H9 (cell line): Measurements from ENCODE around the gene SLC45A1. TPM values are rescaled to one million over a fixed set of nuclear protein-coding genes. Genes with fewer than 3 reads are reported as not detected.

Source experiments
- DNase-seq: peaks from one replicate; pipeline ENCODE4 v3.0.0-alpha.2; 2017
- H2AFZ ChIP-seq: one replicate; pipeline ENCODE4 v1.6.1; 2013; ENCODE audit warnings: mild to moderate bottlenecking, low read length, control low read depth, moderate library complexity
- H2AK5ac ChIP-seq: 2 replicates; pipeline ENCODE4 v1.6.1; 2013; ENCODE audit warnings: low read length, control low read depth, mixed read lengths; ENCODE audit not compliant: insufficient read length
- H2BK120ac ChIP-seq: one replicate; pipeline ENCODE4 v1.6.1; 2013; ENCODE audit warnings: low read depth, mild to moderate bottlenecking, low read length, control low read depth, inconsistent platforms; ENCODE audit not compliant: poor library complexity, severe bottlenecking
- H2BK12ac ChIP-seq: 2 replicates; pipeline ENCODE4 v1.6.1; 2013; ENCODE audit warnings: low read length, control low read depth, mixed read lengths, low read depth; ENCODE audit not compliant: insufficient read length
- H2BK15ac ChIP-seq: 2 replicates; pipeline ENCODE4 v1.6.1; 2013; ENCODE audit warnings: low read depth, low read length, control low read depth
- H2BK20ac ChIP-seq: one replicate; pipeline ENCODE4 v1.6.1; 2013; ENCODE audit warnings: low read depth, mild to moderate bottlenecking, low read length, control low read depth, inconsistent platforms; ENCODE audit not compliant: poor library complexity, severe bottlenecking
- H2BK5ac ChIP-seq: 2 replicates; pipeline ENCODE4 v1.6.1; 2013; ENCODE audit warnings: low read length, control low read depth, mixed read lengths; ENCODE audit not compliant: insufficient read length
- H3K14ac ChIP-seq: 2 replicates; pipeline ENCODE4 v1.6.1; 2013; ENCODE audit warnings: low read length, control low read depth; ENCODE audit not compliant: insufficient read depth
- H3K18ac ChIP-seq: 2 replicates; pipeline ENCODE4 v1.6.1; 2013; ENCODE audit warnings: low read depth, mild to moderate bottlenecking, mixed read lengths, low read length, control low read depth; ENCODE audit not compliant: insufficient read length
- H3K23ac ChIP-seq: 2 replicates; pipeline ENCODE4 v1.6.1; 2013; ENCODE audit warnings: low read length, control low read depth, mixed read lengths, low read depth; ENCODE audit not compliant: insufficient read length
- H3K23me2 ChIP-seq: 2 replicates; pipeline ENCODE4 v1.6.1; 2013; ENCODE audit warnings: low read depth, mild to moderate bottlenecking, mixed read lengths, low read length, control low read depth; ENCODE audit not compliant: insufficient read length, poor library complexity, severe bottlenecking
- H3K27ac ChIP-seq: 2 replicates; pipeline ENCODE4 v1.5.1; 2013; ENCODE audit warnings: low read length, control low read depth, mixed read lengths, low read depth; ENCODE audit not compliant: insufficient read length
- H3K27me3 ChIP-seq: 2 replicates; pipeline ENCODE4 v1.6.1; 2013; ENCODE audit warnings: low read length, control low read depth, inconsistent platforms; ENCODE audit not compliant: insufficient read depth
- H3K4ac ChIP-seq: 2 replicates; pipeline ENCODE4 v1.6.1; 2013; ENCODE audit warnings: low read depth, mild to moderate bottlenecking, control low read depth, inconsistent platforms, low read length, moderate library complexity
- H3K4me1 ChIP-seq: 2 replicates; pipeline ENCODE4 v1.6.1; 2013; ENCODE audit warnings: low read length, control low read depth, inconsistent platforms; ENCODE audit not compliant: insufficient read depth
- H3K4me2 ChIP-seq: 2 replicates; pipeline ENCODE4 v1.6.1; 2013; ENCODE audit warnings: low read length, control low read depth, mixed read lengths; ENCODE audit not compliant: insufficient read length, insufficient read depth
- H3K56ac ChIP-seq: 2 replicates; pipeline ENCODE4 v1.6.1; 2013; ENCODE audit warnings: low read depth, mild to moderate bottlenecking, mixed read lengths, low read length, control low read depth; ENCODE audit not compliant: insufficient read length
- H3K79me1 ChIP-seq: 2 replicates; pipeline ENCODE4 v1.6.1; 2013; ENCODE audit warnings: low read depth, mild to moderate bottlenecking, moderate library complexity, low read length, control low read depth, inconsistent platforms; ENCODE audit not compliant: insufficient read depth, poor library complexity, severe bottlenecking
- H3K79me2 ChIP-seq: 2 replicates; pipeline ENCODE4 v1.6.1; 2013; ENCODE audit warnings: low read length, control low read depth, inconsistent platforms; ENCODE audit not compliant: insufficient read depth
- H3K9ac ChIP-seq: 2 replicates; pipeline ENCODE4 v1.6.1; 2013; ENCODE audit warnings: low read length, control low read depth, mixed read lengths; ENCODE audit not compliant: insufficient read length; ENCODE audit errors: extremely low read depth
- H3K9me3 ChIP-seq: one replicate; pipeline ENCODE4 v1.6.1; 2013; ENCODE audit warnings: low read depth, low read length, inconsistent platforms; ENCODE audit not compliant: control insufficient read depth
- H3T11ph ChIP-seq: one replicate; pipeline ENCODE4 v1.6.1; 2013; ENCODE audit warnings: mild to moderate bottlenecking, low read length, control low read depth, inconsistent platforms
- H4K20me1 ChIP-seq: one replicate; pipeline ENCODE4 v1.6.1; 2013; ENCODE audit not compliant: control insufficient read depth, insufficient read length, insufficient read depth
- H4K5ac ChIP-seq: 2 replicates; pipeline ENCODE4 v1.6.1; 2013; ENCODE audit warnings: low read depth, mild to moderate bottlenecking, mixed read lengths, low read length, control low read depth; ENCODE audit not compliant: insufficient read length
- H4K8ac ChIP-seq: replicated peaks from 2 replicates; pipeline ENCODE4 v1.6.1; 2013; ENCODE audit warnings: low read length, control low read depth, mixed read lengths, low read depth; ENCODE audit not compliant: insufficient read length
- H4K91ac ChIP-seq: 2 replicates; pipeline ENCODE4 v1.6.1; 2013; ENCODE audit warnings: low read depth, mild to moderate bottlenecking, moderate library complexity, mixed read lengths, low read length, control low read depth; ENCODE audit not compliant: insufficient read length
- H3K27ac Mint-ChIP-seq, 3 experiments: 2 replicates in 2 of 3; 3 replicates in 1 of 3; pipeline ENCODE4 v1.8.0; 2020 to 2021; ENCODE audit warnings: mixed read lengths in 3 of 3, mild to moderate bottlenecking in 1 of 3, moderate library complexity in 1 of 3
- H3K27me3 Mint-ChIP-seq: 2 replicates; pipeline ENCODE4 v1.8.0; 2021; ENCODE audit warnings: low read depth, mild to moderate bottlenecking, moderate library complexity, mixed read lengths
- H3K36me3 Mint-ChIP-seq, 3 experiments: 2 replicates in 2 of 3; 3 replicates in 1 of 3; pipeline ENCODE4 v1.8.0; 2020 to 2021; ENCODE audit warnings: low read depth in 3 of 3, mixed read lengths in 3 of 3; ENCODE audit not compliant: insufficient read depth in 1 of 3
- H3K4me1 Mint-ChIP-seq, 2 experiments: 2 replicates each; pipeline ENCODE4 v1.8.0; 2020; ENCODE audit warnings: mixed read lengths in 2 of 2
- H3K4me3 Mint-ChIP-seq, 2 experiments: 2 replicates in 1 of 2; 3 replicates in 1 of 2; pipeline ENCODE4 v1.8.0; 2020 to 2021; ENCODE audit warnings: mild to moderate bottlenecking in 2 of 2, mixed read lengths in 2 of 2, moderate library complexity in 1 of 2
- H3K9me3 Mint-ChIP-seq, 2 experiments: 2 replicates in 1 of 2; 3 replicates in 1 of 2; pipeline ENCODE4 v1.8.0; 2020; ENCODE audit warnings: mild to moderate bottlenecking in 2 of 2, mixed read lengths in 2 of 2, moderate library complexity in 1 of 2
- CTCF ChIP-seq: fragments of 200-600 bp; sonication (generic); conservative IDR thresholded peaks from 3 replicates; pipeline ENCODE4 v1.8.0; 2021; ENCODE audit warnings: antibody characterized with exemption, mild to moderate bottlenecking
- WGBS: extraction: QIAGEN DNeasy Blood & Tissue Kit; methylation state at CpG from one replicate; pipeline ENCODE4 v1.1.7; 2013; ENCODE audit warnings: missing lambda C conversion rate, low lambda C conversion rate, mixed read lengths; ENCODE audit not compliant: insufficient read length; ENCODE audit errors: extremely low coverage; 5-methylcytosine and 5-hydroxymethylcytosine counted together
- total RNA-seq: library from RNA; stranded (reverse); gene quantifications from 2 replicates; pipeline ENCODE4 v1.2.1, GENCODE V29; 2021

The SLC45A1 gene
- total RNA-seq, 1 experiment from 2014 or later: 0.63 TPM

DNA sequence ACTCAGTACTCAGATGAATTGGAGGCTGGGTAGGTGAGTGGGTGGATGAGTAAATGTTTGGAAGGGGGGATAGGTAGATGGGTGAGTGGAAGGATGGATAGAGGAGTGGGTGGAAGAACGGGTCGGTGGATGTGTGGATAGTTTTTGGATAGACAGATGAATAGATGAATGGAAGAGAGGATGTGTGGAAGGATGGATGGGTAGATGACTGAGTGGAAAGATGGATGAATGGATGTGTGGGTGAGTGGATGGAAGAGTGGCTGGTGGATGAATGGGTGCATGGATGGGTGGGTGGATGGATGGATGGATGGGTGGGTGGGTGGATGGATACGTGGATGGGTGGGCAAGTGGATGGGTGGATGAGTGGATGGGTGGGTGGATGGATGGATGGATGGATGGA, 3.7 kb downstream of the SLC45A1 start:
- no peaks in the 10 kb centered on the region for H3K4me1 ChIP-seq
- no peak overlapping the region for H4K8ac ChIP-seq
- no peak overlapping the region for H2AK5ac ChIP-seq
- no peak overlapping the region for H3K4me2 ChIP-seq
- H2BK15ac ChIP-seq: no peak overlapping the region
- H3K4me3 Mint-ChIP-seq: no peak overlapping the region
- H2BK120ac ChIP-seq: no peak overlapping the region
- no peak overlapping the region for H2BK5ac ChIP-seq
- no peak overlapping the region for H3K14ac ChIP-seq
- DNase-seq: no peak
- no peak overlapping the region for H2BK20ac ChIP-seq
- no peak overlapping the region for H3K4ac ChIP-seq
- H3K79me1 ChIP-seq: no peaks in the 10 kb centered on the region
- H3K4me1 Mint-ChIP-seq: peaks cover 7 to 8% of the 10 kb centered on the region in 2 experiments
- H3K27ac ChIP-seq: no peak overlapping the region
- H4K5ac ChIP-seq: no peak overlapping the region
- no peaks in the 10 kb centered on the region for H4K20me1 ChIP-seq
- no peak overlapping the region for H3K23ac ChIP-seq
- H3K9ac ChIP-seq: no peak overlapping the region
- no peak overlapping the region for H4K91ac ChIP-seq
- no peak overlapping the region for H3T11ph ChIP-seq
- H3K56ac ChIP-seq: no peak overlapping the region
- 100% methylated on average over 2 of the region's 3 CpGs for WGBS
- H3K27me3 Mint-ChIP-seq: peaks cover 32% of the 10 kb centered on the region
- no peaks in the 10 kb centered on the region for H3K9me3 ChIP-seq
- H3K36me3 Mint-ChIP-seq: no peaks in the 10 kb centered on the region; a peak in 2 of 7 replicates
- peaks cover 2 to 3% of the 10 kb centered on the region in 2 experiments; a peak in 1 of 5 replicates for H3K9me3 Mint-ChIP-seq
- no peak for TF ChIP-seq CTCF
- no peaks in the 10 kb centered on the region for H3K79me2 ChIP-seq
- peaks cover 10% of the 10 kb centered on the region for H3K23me2 ChIP-seq
- H3K18ac ChIP-seq: no peak overlapping the region
- no peaks in the 10 kb centered on the region for H3K27me3 ChIP-seq
- no peak overlapping the region for H2AFZ ChIP-seq
- no peak overlapping the region for H2BK12ac ChIP-seq
- no peak overlapping the region for H3K27ac Mint-ChIP-seq
